ENCODE results near the gene SYNGR3.

The SYNGR3 gene

GRCh38 chr16:1976951-1977874, 12.6 kb upstream of the SYNGR3 start:
- DNase-seq (ENCODE audit: low spot score), result no peak

- no peak for DNase-seq (ENCODE audit: low spot score)
Measured at GRCh38 chr16:1977875-1978268, 11.9 kb upstream of the SYNGR3 start.

- no peak for DNase-seq (ENCODE audit: low spot score)
Measured at GRCh38 chr16:1978476-1979120, 11.2 kb upstream of the SYNGR3 start.

- DNase-seq (ENCODE audit: low spot score), result no peak
Measured at GRCh38 chr16:1979271-1980029, 10.3 kb upstream of the SYNGR3 start.

GRCh38 chr16:1980030-1980769, 9.6 kb upstream of the SYNGR3 start:
- DNase-seq (ENCODE audit: low spot score), result no peak

- no peak for DNase-seq (ENCODE audit: low spot score)
Measured at GRCh38 chr16:1980770-1981087, 9.0 kb upstream of the SYNGR3 start.

- DNase-seq (ENCODE audit: low spot score), result no peak
Measured at GRCh38 chr16:1981398-1981836, 8.4 kb upstream of the SYNGR3 start, which contains the start of gene NOXO1. Gene NOXO1 (minus strand): TSS chr16:1981469. CDS start chr16:1981179, 290 bp downstream.

- DNase-seq (ENCODE audit: low spot score), result no peak
Measured at GRCh38 chr16:1982013-1982433, 7.7 kb upstream of the SYNGR3 start.

- no peak for DNase-seq (ENCODE audit: low spot score)
Measured at GRCh38 chr16:1982991-1983543, 6.7 kb upstream of the SYNGR3 start.

- DNase-seq (ENCODE audit: low spot score), result peak; percentile 84
Measured at GRCh38 chr16:1983544-1984346, 6.0 kb upstream of the SYNGR3 start, which contains the start of gene GFER. Gene GFER (plus strand): TSS chr16:1984193. CDS start chr16:1984219, 26 bp downstream.

- no peak for DNase-seq (ENCODE audit: low spot score)
Measured at GRCh38 chr16:1984347-1985225, 5.2 kb upstream of the SYNGR3 start.

GRCh38 chr16:1985466-1986150, 4.2 kb upstream of the SYNGR3 start:
- DNase-seq (ENCODE audit: low spot score), result no peak

- no peak for DNase-seq (ENCODE audit: low spot score)
Measured at GRCh38 chr16:1987198-1987597, 2.6 kb upstream of the SYNGR3 start.

GRCh38 chr16:1990101-1990350, 256 bp downstream of the SYNGR3 start:
- DNase-seq (ENCODE audit: low spot score), result no peak

GRCh38 chr16:1990351-1991134, 773 bp downstream of the SYNGR3 start:
- no peak for DNase-seq (ENCODE audit: low spot score)

- no peak for DNase-seq (ENCODE audit: low spot score)
Measured at GRCh38 chr16:1991135-1991551, 1.4 kb downstream of the SYNGR3 start.

GRCh38 chr16:1991588-1991947, 1.8 kb downstream of the SYNGR3 start:
- DNase-seq (ENCODE audit: low spot score), result no peak

GRCh38 chr16:1991948-1992703, 2.4 kb downstream of the SYNGR3 start:
- DNase-seq (ENCODE audit: low spot score), result peak; percentile 87
